Mesenteric fat pad (tissue), 1 donor: ENCODE measurements around the gene PPIH. TPM values are rescaled to one million over a fixed set of nuclear protein-coding genes. Genes with fewer than 3 reads are reported as not detected.
"Not testable (repeated sequence)": the region's sequence is repeated elsewhere in the genome, so short reads cannot be mapped to it uniquely, and the experiment has no call there.

Experiments used
- DNase-seq: peaks from one replicate; pipeline ENCODE4 v3.0.0-alpha.2; 2020; ENCODE audit warnings: low spot score
- total RNA-seq: library from RNA; stranded (reverse); fragmentation: NEBNext Ultra II Directional; extraction: Animal tissue kit (Norgen Biotek cat#: 25700); gene quantifications from one replicate; pipeline ENCODE4 v1.2.1, GENCODE V29; 2021
- donor health status: DM: yes; HTN: yes; CAD: no.

Gene PPIH
- total RNA-seq, 1 donor from 2014 or later = 20.8 TPM

GRCh38 chr1:42682484-42682738 is 24.2 kb downstream of the PPIH start:
- DNase-seq = not testable (repeated sequence)

- DNase-seq = peak; percentile 94
These were observed 24.7 kb downstream of the PPIH start for GRCh38 chr1:42682739-42683531.

DNA sequence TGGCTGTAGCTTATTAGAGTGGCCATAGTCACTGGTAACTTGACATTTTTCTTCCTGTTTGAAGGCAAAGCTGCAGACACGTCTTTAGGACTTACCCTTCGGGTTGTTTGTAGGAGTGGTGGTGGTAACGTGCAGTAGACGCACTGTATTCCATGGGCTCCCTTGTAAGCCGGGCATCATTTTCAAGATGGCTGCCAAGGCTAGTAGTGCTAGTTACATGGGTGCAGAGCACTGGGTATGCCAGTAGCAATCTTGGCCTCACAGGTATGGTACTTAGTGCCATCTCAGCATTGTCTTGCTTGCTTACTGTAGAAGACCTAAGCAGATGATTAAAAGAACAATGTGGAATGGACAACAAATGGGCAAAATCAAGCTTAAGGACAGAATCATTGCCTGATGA is 25.9 kb downstream of the PPIH start:
- DNase-seq = no peak

DNA sequence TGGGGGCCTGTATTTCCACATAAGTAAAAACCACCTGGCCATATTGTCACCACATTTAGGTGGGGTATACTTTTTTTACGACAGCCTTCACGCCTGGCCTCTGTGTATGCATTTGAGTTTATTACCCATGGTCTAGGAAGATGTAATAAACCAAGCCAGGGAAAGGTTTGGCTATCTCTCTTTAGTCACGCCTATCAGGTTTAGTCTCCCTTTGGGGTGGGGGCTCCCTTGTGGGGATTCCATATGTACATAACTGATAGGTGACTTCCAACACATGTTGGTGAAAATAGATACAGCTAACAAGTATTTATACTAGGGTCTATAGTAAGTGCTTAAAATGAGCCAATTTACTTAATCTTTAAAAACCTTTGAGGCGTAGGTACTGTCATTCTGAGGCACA is 28.2 kb downstream of the PPIH start:
- no peak for DNase-seq

- DNase-seq = no peak
These were observed 31.7 kb downstream of the PPIH start for GRCh38 chr1:42689912-42690311.

DNA sequence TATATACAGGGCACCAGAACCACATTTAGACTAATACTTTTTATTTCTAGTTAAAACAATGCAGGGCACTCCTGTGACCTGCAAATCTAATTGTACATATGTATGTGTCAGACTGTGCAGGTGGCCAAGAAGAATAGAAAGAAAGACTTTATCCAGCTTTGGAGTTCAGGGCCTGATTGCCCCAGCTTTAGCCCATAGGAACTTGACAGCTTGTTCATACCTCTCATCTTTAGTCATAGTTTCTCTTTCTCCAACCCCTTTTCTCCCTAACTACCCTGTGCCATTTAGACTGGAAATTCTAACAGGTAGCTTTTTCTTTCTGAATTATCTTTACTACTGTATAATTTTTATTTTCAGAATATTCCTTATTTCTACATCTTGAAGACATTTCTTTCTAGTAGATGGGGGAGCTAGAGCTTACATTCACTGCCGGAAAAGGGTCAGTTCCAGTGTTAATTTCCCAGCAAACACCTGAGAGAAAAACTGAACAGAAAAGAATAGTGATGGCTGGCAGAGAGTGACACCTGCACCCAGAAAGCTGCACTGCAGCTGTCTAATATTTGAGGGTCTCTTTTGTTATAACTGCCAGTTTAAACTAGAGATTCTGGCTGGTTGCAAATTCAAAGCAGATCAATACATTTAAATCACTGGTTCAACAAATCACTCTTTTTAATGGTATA is 32.4 kb downstream of the PPIH start:
- no peak for DNase-seq

- DNase-seq = no peak
These were observed 32.9 kb downstream of the PPIH start for GRCh38 chr1:42691157-42691498.

- DNase-seq = no peak
These were observed 34.2 kb downstream of the PPIH start for GRCh38 chr1:42692461-42692860.

- no peak for DNase-seq
These were observed 34.7 kb downstream of the PPIH start for GRCh38 chr1:42692911-42693310.

DNA sequence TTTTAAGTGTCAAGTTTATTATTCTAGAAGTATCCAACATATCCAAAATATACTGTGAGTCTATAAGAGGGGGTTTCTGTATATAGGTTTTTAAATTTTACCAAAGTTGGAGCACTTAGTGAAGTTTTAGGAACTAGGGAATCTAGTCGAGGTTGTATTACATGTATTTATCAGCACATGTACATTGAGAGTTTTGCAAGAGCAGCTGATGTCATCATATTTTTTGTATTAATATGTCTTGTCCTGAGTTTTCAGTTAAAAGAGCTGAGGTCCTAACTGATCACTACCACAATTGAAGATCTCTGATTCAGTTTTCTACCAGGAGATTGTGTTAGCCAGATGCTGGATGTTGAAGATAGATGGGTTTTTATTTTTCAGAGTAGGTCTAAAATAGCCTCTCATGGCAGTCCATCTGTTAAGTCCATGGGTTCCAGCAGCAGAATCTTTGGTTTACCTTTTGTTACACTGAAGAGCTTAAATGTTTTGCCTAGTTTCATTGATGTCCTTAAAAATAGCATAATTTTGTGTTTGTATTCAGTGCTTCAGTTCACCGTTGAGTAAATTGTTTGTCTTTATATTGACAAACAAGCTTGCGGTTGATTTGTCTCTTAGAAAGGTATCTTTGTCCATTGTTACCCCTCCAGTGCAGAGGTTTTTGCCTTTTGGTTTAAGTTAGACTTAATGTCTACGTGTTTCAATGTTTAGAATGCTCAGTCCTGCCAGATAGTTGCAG is 40.0 kb downstream of the PPIH start:
- no peak for DNase-seq

DNA sequence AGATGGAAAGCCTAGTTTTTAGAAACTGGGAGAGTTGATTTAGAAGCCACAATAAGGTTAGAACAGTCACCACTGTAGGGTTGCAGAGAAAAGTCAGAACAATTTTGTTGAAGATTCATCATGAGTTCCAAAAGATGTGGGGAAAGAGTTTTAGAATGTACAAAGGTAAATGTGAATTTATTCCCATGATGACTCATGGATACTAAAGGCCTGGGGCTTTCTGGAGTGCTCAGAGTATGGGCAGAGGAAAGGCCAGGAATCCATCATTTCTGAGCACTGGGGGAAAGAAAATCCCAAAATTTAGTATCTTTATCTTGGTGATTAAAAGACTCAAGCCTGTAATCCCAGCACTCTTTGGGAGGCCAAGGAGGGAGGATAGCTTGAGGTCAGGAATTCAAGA is 41.8 kb downstream of the PPIH start:
- no peak for DNase-seq

DNA sequence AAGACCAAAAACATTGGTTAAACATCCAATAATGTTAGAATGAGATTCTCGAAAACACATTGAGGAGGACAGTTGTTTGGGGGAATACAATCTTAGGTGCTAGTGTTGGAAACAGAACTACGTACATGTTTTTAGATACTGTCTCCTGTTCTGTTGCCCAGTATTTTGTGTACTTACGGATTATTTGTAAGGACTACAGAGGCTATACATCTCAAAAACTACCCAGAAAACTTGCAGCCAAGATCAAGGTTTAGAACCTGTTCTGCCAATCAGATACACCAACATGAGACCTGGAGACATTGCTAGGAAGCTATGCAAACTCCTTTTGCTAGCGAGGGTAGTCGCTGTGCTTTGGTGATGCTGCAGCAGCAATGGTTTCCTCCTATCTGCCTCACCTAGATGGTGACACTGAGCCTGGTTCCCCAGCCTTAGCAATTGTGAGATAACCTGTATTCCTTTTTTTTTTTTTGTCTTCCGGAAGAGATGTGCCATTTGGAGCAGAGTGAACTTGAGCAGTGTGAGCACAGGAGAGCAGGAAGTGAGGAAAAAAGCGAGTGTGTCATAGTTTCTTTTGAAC is 45.8 kb downstream of the PPIH start:
- no peak for DNase-seq

DNA sequence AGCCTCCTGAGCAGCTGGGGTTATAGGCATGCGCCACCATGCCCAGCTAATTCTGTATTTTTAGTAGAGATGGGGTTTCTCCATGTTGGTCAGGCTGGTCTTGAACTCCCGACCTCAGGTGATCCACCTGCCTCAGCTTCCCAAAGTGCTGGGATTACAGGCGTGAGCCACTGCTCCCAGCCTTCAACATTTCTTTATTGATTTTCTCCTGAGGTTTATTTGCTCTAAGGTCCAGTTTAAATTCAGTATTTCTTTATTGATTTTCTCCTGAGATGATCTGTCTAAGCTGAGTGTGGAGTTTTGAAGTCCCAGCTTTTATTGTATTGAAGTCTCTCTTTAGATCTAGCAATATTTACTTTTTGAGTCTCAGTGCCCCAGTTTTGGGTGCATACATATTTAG is 54.6 kb downstream of the PPIH start:
- not testable (repeated sequence) for DNase-seq

- DNase-seq = no peak
These were observed 55.1 kb downstream of the PPIH start for GRCh38 chr1:42713293-42713692.

GRCh38 chr1:42714441-42714840 is 56.2 kb downstream of the PPIH start:
- DNase-seq = not testable (repeated sequence)

GRCh38 chr1:42720868-42721267 is 62.6 kb downstream of the PPIH start:
- DNase-seq = no peak

DNA sequence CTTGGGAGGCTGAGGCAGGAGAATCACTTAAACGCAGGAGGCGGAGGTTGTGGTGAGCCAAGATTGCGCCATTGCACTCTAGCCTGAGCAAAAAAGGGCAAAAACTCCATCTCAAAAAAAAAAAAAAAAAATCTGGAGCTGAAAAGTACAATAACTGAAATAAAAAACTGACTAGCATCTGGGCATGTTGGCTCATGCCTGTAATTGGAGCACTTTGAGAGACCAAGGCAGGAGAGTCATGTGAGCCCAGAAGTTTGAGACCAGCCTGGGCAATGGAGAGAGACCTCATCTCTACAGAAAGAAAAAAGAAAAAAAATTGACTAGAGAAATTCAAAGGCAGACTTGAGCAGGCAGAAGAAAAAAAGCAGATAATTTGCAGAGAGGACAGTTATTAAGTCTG is 63.7 kb downstream of the PPIH start:
- no peak for DNase-seq

DNA sequence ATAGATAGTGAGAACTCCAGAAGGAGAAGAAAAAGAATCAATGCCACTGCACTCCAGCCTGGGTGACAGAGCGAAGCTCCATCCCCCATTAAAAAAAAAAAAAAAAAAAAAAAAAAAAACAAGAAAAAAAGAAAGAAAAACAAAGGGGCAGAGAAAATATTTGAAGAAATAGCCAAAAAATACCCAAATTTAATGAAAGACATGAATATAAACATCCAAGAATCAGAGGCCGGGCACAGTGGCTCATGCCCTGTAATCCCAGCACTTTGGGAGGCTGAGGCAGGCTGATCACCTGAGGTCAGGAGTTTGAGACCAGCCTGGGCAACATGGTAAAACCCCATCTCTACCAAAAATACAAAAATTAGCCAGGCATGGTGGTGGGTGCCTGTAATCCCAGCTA is 64.2 kb downstream of the PPIH start:
- not testable (repeated sequence) for DNase-seq

GRCh38 chr1:42723511-42723910 is 65.3 kb downstream of the PPIH start:
- DNase-seq = peak; percentile 33

DNA sequence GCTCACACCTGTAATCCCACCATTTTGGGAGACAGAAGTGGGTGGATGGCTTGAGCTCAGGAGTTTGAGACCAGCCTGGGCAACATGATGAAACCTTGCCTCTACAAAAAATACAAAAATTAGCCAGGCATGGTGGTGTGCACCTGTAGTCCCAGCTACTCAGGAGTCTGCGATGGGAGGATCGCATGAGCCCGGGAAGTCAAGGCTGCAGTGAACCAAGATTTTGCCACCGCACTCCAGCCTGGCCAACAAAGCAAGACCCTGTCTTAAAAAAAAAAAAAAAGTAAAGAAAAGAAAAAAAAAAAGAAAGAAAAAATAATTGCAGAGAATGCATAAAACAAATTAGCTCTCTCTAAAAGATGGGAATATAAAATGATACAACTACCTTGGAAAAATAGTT is 67.6 kb downstream of the PPIH start:
- peak; percentile 14 for DNase-seq
